PFSK-1 (cell line): ENCODE data around the gene HHIPL1.

Experiments used
- FOXP2 ChIP-seq: optimal IDR thresholded peaks from 2 replicates; pipeline ENCODE3; 2011; ENCODE audit warnings: borderline replicate concordance, control low read depth, inconsistent platforms; ENCODE audit not compliant: insufficient read depth; ENCODE audit errors: extremely low read length, extremely low read depth
- TAF1 ChIP-seq: IDR thresholded peaks from 2 replicates; pipeline ENCODE4 v1.6.1; 2012; ENCODE audit warnings: low read length, control low read depth, borderline replicate concordance; ENCODE audit not compliant: insufficient read depth

GRCh38 chr14:99698642-99699041, 53.7 kb downstream of the HHIPL1 start:
- TF ChIP-seq FOXP2 (no peak), TAF1 (no peak)
